Calu3 (cell line): Measurements from ENCODE around the gene HSD17B2. TPM values are rescaled to one million over a fixed set of nuclear protein-coding genes. Genes with fewer than 3 reads are reported as not detected.

Experiments used
- BruUV-seq: library from RNA; stranded (reverse); fragments of 400-500 nt; replicated peaks from 2 replicates; lab custom pipeline; 2021; lab: Mats Ljungman, UMichigan
- CTCF ChIA-PET: fragments of 300-600 bp; sonication (Branson Sonifier 250); formaldehyde crosslinking; loops from one replicate; lab custom pipeline; 2022; ENCODE audit warnings: antibody characterized with exemption; lab: Charles Lee
- DNase-seq: peaks from one replicate; pipeline ENCODE4 v3.0.0; 2022
- H3K27ac Mint-ChIP-seq: one replicate; pipeline ENCODE4 v1.8.0; 2022; ENCODE audit warnings: mixed read lengths; ENCODE audit not compliant: unreplicated experiment
- H3K27me3 Mint-ChIP-seq: one replicate; pipeline ENCODE4 v1.8.0; 2022; ENCODE audit warnings: mixed read lengths; ENCODE audit not compliant: unreplicated experiment
- H3K36me3 Mint-ChIP-seq: one replicate; pipeline ENCODE4 v1.8.0; 2022; ENCODE audit warnings: mild to moderate bottlenecking, moderate library complexity, mixed read lengths; ENCODE audit not compliant: insufficient read depth, unreplicated experiment
- H3K4me1 Mint-ChIP-seq: one replicate; pipeline ENCODE4 v1.8.0; 2022; ENCODE audit warnings: mild to moderate bottlenecking, low read depth, mixed read lengths; ENCODE audit not compliant: unreplicated experiment
- H3K4me3 Mint-ChIP-seq: one replicate; pipeline ENCODE4 v1.8.0; 2022; ENCODE audit warnings: mild to moderate bottlenecking, low read depth, moderate library complexity, mixed read lengths; ENCODE audit not compliant: unreplicated experiment
- H3K9me3 Mint-ChIP-seq: one replicate; pipeline ENCODE4 v1.8.0; 2022; ENCODE audit warnings: low read depth, mixed read lengths; ENCODE audit not compliant: unreplicated experiment
- intact Hi-C: fragments of 100-400 bp; cut with micrococcal nuclease; formaldehyde crosslinking; loops from one replicate; pipeline ENCODE4 v1.10.0; 2022; ENCODE audit not compliant: unreplicated experiment
- total RNA-seq: library from RNA; stranded (reverse); gene quantifications from 2 replicates; pipeline ENCODE4 v1.2.3, GENCODE V29; 2022
- TF ChIP-seq, protein P1 (sequence below): fragments of 200-600 bp; IDR thresholded peaks from one replicate; pipeline ENCODE4 v1.8.0; 2022; ENCODE audit warnings: antibody characterized with exemption; ENCODE audit not compliant: unreplicated experiment

Gene HSD17B2
- total RNA-seq, 1 experiment from 2014 or later = 16.2 TPM

- CTCF ChIA-PET = interaction anchor here (0.6 to 1.3 kb wide), 2 partner anchors 59 to 737 kb away, joined by 3 read pairs; no protein-coding TSS in a partner anchor
- H3K27ac Mint-ChIP-seq = peak overlapping the region; percentile 62
- peak overlapping the region; percentile 41 for H3K4me3 Mint-ChIP-seq
- no peaks in the 10 kb centered on the region for H3K36me3 Mint-ChIP-seq
- no peaks in the 10 kb centered on the region for H3K9me3 Mint-ChIP-seq
- TF ChIP-seq, protein P1, sequence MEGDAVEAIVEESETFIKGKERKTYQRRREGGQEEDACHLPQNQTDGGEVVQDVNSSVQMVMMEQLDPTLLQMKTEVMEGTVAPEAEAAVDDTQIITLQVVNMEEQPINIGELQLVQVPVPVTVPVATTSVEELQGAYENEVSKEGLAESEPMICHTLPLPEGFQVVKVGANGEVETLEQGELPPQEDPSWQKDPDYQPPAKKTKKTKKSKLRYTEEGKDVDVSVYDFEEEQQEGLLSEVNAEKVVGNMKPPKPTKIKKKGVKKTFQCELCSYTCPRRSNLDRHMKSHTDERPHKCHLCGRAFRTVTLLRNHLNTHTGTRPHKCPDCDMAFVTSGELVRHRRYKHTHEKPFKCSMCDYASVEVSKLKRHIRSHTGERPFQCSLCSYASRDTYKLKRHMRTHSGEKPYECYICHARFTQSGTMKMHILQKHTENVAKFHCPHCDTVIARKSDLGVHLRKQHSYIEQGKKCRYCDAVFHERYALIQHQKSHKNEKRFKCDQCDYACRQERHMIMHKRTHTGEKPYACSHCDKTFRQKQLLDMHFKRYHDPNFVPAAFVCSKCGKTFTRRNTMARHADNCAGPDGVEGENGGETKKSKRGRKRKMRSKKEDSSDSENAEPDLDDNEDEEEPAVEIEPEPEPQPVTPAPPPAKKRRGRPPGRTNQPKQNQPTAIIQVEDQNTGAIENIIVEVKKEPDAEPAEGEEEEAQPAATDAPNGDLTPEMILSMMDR = no peak
- BruUV-seq = no TSS peak
- intact Hi-C loops = loop anchor here (2.0 kb wide), 1 partner anchor 51 kb away; no protein-coding TSS in a partner anchor
- peaks cover 42% of the 10 kb centered on the region for H3K4me1 Mint-ChIP-seq
- H3K27me3 Mint-ChIP-seq = no peaks in the 10 kb centered on the region
- DNase-seq = no peak
Observed at GRCh38 chr16:82055728-82056549, 20.9 kb downstream of the HSD17B2 start.

DNA sequence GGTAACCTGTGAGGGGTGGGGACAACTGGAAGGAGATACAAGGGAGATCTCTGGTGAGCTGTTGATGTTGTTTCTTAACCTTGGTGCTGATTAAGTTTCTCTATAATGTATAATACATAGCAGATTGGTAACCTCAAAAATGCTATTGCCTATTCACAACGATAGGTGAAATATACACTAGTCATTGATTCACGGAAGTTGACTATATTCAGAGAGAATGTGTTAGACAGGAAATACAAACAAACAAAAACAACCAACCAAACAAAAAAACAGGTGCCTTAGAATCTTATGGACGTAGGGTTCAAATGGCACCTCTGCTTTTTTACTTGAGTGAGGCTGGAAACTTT is 21.5 kb downstream of the HSD17B2 start:
- CTCF ChIA-PET = interaction anchor here (0.6 to 1.3 kb wide), 2 partner anchors 59 to 738 kb away, joined by 3 read pairs; no protein-coding TSS in a partner anchor
- intact Hi-C loops = loop anchor here (2.0 kb wide), 1 partner anchor 52 kb away; no protein-coding TSS in a partner anchor
- Mint-ChIP-seq H3K4me3 (peak overlapping the region; percentile 41), H3K4me1 (peaks cover 38% of the 10 kb centered on the region), H3K9me3 (no peaks in the 10 kb centered on the region), H3K36me3 (no peaks in the 10 kb centered on the region), H3K27me3 (no peaks in the 10 kb centered on the region), H3K27ac (peak overlapping the region; percentile 62)
- no peak for DNase-seq
- no TSS peak for BruUV-seq
- TF ChIP-seq, protein P1 = no peak

DNA sequence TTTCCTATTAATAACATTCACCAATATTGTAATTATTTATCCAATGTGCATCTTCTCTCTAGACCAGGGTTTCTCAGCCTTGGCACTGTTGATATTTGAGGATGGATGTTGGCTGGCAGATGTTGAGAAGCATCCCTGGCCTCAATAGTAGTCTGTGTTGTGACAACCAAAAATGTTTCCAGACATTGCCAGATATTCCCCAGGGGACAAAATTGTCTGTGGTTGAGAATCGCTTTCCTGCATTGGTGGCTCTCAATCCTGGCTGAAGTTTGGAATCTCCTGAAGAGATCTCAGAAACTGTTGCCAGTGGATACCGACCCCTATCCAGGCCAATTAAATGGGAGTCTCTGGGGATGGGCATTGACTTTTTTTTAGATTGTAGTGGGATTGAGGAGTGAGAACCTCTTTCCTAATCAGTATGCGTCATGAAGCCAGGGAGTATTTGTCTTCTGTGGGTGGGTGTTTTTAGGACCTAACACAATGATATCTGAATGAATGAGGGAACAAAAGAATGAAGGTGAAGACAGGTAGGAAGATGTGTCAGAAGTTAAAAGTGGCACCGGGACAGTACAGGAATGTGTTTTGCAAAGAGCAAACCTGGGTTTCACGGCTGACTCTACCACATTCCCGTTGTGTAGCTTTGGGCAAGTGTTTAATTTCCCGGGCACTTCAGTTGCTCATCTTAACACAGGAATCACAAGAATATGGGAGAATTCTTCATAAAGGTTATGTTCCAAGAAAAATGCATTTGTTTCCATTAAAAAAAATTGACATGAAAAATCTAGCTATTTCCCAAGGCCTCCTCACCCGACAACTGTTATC is 24.3 kb downstream of the HSD17B2 start:
- CTCF ChIA-PET = interaction anchor here (0.9 to 2.9 kb wide), 2 partner anchors 24 to 62 kb away, joined by 3 to 12 read pairs; no protein-coding TSS in a partner anchor
- H3K36me3 Mint-ChIP-seq = no peaks in the 10 kb centered on the region
- H3K4me3 Mint-ChIP-seq = no peak overlapping the region
- TF ChIP-seq, protein P1 = no peak
- BruUV-seq = no TSS peak
- H3K4me1 Mint-ChIP-seq = peaks cover 50% of the 10 kb centered on the region
- H3K9me3 Mint-ChIP-seq = peaks cover under 1% of the 10 kb centered on the region
- intact Hi-C loops = no loop called here
- H3K27ac Mint-ChIP-seq = peak overlapping the region; percentile 25
- H3K27me3 Mint-ChIP-seq = no peaks in the 10 kb centered on the region
- DNase-seq = no peak

GRCh38 chr16:82059983-82060421 is 24.9 kb downstream of the HSD17B2 start:
- peaks cover 48% of the 10 kb centered on the region for H3K4me1 Mint-ChIP-seq
- no peaks in the 10 kb centered on the region for H3K36me3 Mint-ChIP-seq
- intact Hi-C loops = no loop called here
- H3K27me3 Mint-ChIP-seq = no peaks in the 10 kb centered on the region
- TF ChIP-seq, protein P1 = no peak
- DNase-seq = no peak
- H3K9me3 Mint-ChIP-seq = peaks cover 4% of the 10 kb centered on the region
- H3K4me3 Mint-ChIP-seq = no peak overlapping the region
- no peak overlapping the region for H3K27ac Mint-ChIP-seq
- CTCF ChIA-PET = interaction anchor here (0.9 to 2.9 kb wide), 3 partner anchors 24 to 170 kb away, joined by 3 to 12 read pairs (median 6); no protein-coding TSS in a partner anchor
- no TSS peak for BruUV-seq
